Liver (tissue), 3 donors: ENCODE results near the gene PPM1A.

Source experiments
- HNF4G ChIP-seq: IDR thresholded peaks from 2 replicates; pipeline ENCODE4 v1.6.1; 2016; ENCODE audit warnings: antibody characterized with exemption
- JUND ChIP-seq, 2 donors: IDR thresholded peaks; 2 replicates each; pipeline ENCODE4 v1.6.1; 2016; ENCODE audit warnings: antibody characterized with exemption in 2 of 2
- SP1 ChIP-seq: IDR thresholded peaks from 2 replicates; pipeline ENCODE4 v1.6.1; 2018; ENCODE audit warnings: antibody characterized with exemption, mild to moderate bottlenecking
- TAF1 ChIP-seq: conservative IDR thresholded peaks from 2 replicates; pipeline ENCODE4 v1.6.1; 2016; ENCODE audit warnings: antibody characterized with exemption, mild to moderate bottlenecking
- TF ChIP-seq, protein P1 (sequence below): IDR thresholded peaks from 2 replicates; pipeline ENCODE4 v1.6.1; 2016; ENCODE audit warnings: antibody characterized with exemption
- TF ChIP-seq, protein P2 (sequence below): fragments of 150-350 bp; IDR thresholded peaks from 2 replicates; pipeline ENCODE4 v1.5.1; 2017; ENCODE audit warnings: improper control_type of control experiment, low read depth, low read length; ENCODE audit not compliant: missing input control
- TF ChIP-seq, protein P3 (sequence below): IDR thresholded peaks from 2 replicates; pipeline ENCODE4 v1.6.1; 2016; ENCODE audit warnings: antibody characterized with exemption, mild to moderate bottlenecking
- donor health status: healthy.
- donor health status: healthy.

DNA sequence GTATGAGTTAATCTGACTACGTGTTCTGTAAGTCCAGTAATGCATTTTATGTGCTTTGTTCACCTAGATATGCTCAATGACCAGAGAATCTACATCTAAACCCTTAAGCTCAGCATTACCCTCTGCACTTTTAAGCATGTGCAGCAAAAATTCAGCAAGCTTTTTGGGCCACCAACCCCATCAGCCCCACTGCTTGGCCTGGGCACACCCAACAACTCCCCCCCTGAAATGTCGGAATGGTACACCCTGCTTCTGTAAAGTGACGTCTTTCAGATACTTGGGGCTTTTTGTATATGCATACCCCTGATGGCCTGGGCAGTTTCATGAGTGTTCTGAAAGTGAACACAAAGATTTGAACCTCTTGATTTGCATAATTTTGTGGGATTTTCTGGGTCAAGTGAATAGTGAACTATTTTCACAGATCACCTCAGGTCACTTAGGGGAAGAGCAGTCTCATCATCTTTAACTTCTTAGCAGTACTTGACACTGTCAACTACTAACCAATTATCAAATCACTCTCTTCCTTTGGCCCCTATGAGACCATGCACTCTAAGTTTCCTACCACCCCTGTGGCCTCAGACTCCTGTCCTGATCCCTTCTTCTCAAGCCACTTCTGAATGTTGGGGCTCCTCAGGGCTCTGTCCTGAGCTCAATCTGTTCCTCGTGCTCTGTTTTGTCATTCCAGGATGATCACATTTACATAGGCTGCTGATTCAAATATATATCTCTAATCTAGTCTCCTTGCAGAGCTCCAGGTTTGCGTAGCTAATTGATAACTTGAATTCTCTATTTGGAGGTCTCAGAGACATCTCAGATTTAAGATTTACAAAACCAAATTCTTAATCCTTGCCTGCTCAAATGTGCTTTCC, 36.3 kb upstream of the PPM1A start:
- TF ChIP-seq, protein P1, sequence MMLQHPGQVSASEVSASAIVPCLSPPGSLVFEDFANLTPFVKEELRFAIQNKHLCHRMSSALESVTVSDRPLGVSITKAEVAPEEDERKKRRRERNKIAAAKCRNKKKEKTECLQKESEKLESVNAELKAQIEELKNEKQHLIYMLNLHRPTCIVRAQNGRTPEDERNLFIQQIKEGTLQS = no peak
- TF ChIP-seq, protein P2, sequence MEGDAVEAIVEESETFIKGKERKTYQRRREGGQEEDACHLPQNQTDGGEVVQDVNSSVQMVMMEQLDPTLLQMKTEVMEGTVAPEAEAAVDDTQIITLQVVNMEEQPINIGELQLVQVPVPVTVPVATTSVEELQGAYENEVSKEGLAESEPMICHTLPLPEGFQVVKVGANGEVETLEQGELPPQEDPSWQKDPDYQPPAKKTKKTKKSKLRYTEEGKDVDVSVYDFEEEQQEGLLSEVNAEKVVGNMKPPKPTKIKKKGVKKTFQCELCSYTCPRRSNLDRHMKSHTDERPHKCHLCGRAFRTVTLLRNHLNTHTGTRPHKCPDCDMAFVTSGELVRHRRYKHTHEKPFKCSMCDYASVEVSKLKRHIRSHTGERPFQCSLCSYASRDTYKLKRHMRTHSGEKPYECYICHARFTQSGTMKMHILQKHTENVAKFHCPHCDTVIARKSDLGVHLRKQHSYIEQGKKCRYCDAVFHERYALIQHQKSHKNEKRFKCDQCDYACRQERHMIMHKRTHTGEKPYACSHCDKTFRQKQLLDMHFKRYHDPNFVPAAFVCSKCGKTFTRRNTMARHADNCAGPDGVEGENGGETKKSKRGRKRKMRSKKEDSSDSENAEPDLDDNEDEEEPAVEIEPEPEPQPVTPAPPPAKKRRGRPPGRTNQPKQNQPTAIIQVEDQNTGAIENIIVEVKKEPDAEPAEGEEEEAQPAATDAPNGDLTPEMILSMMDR = no peak
- TF ChIP-seq SP1 (no peak), JUND (IDR thresholded peaks at IDR 0.05) (no peak), HNF4G (no peak), TAF1 (no peak)
- TF ChIP-seq, protein P3, sequence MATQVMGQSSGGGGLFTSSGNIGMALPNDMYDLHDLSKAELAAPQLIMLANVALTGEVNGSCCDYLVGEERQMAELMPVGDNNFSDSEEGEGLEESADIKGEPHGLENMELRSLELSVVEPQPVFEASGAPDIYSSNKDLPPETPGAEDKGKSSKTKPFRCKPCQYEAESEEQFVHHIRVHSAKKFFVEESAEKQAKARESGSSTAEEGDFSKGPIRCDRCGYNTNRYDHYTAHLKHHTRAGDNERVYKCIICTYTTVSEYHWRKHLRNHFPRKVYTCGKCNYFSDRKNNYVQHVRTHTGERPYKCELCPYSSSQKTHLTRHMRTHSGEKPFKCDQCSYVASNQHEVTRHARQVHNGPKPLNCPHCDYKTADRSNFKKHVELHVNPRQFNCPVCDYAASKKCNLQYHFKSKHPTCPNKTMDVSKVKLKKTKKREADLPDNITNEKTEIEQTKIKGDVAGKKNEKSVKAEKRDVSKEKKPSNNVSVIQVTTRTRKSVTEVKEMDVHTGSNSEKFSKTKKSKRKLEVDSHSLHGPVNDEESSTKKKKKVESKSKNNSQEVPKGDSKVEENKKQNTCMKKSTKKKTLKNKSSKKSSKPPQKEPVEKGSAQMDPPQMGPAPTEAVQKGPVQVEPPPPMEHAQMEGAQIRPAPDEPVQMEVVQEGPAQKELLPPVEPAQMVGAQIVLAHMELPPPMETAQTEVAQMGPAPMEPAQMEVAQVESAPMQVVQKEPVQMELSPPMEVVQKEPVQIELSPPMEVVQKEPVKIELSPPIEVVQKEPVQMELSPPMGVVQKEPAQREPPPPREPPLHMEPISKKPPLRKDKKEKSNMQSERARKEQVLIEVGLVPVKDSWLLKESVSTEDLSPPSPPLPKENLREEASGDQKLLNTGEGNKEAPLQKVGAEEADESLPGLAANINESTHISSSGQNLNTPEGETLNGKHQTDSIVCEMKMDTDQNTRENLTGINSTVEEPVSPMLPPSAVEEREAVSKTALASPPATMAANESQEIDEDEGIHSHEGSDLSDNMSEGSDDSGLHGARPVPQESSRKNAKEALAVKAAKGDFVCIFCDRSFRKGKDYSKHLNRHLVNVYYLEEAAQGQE = no peak
